Measurements from ENCODE around the gene TLR6. TPM values are rescaled to one million over a fixed set of nuclear protein-coding genes. Genes with fewer than 3 reads are reported as not detected.
"Not testable (repeated sequence)": the region's sequence is repeated elsewhere in the genome, so short reads cannot be mapped to it uniquely, and the experiment has no call there.

The TLR6 gene
- total RNA-seq, 1 donor from 2014 or later: 12.4 TPM

GRCh38 chr4:38779790-38780189 is 76.8 kb downstream of the TLR6 start:
- intact Hi-C loops (cut with DNase I): no loop called here
- Histone ChIP-seq H3K27ac (no peak overlapping the region), H3K9me3 (no peaks in the 10 kb centered on the region), H3K4me3 (no peak overlapping the region), H3K4me1 (no peaks in the 10 kb centered on the region), H3K36me3 (no peaks in the 10 kb centered on the region), H3K27me3 (ENCODE audit: low read depth) (no peaks in the 10 kb centered on the region)
- no peak for TF ChIP-seq CTCF (IDR thresholded peaks at IDR 0.05)
- ATAC-seq (no peak), DNase-seq (no peak)

- H3K4me3 ChIP-seq; H3K27ac ChIP-seq; H3K9me3 ChIP-seq; H3K27me3 ChIP-seq (ENCODE audit: low read depth); DNase-seq; intact Hi-C loops (cut with DNase I); H3K4me1 ChIP-seq; ATAC-seq; H3K36me3 ChIP-seq: not testable (repeated sequence)
Measured at GRCh38 chr4:38777925-38778324, 78.7 kb downstream of the TLR6 start.

GRCh38 chr4:38775326-38775725 is 81.3 kb downstream of the TLR6 start:
- DNase-seq: no peak
- intact Hi-C loops (cut with DNase I): no loop called here
- Histone ChIP-seq H3K4me1 (no peaks in the 10 kb centered on the region), H3K9me3 (no peaks in the 10 kb centered on the region), H3K27ac (no peak overlapping the region), H3K4me3 (no peak overlapping the region), H3K36me3 (no peaks in the 10 kb centered on the region), H3K27me3 (ENCODE audit: low read depth) (no peaks in the 10 kb centered on the region)
- ATAC-seq: no peak
- TF ChIP-seq CTCF (IDR thresholded peaks at IDR 0.05): no peak

- no peak for TF ChIP-seq CTCF (IDR thresholded peaks at IDR 0.05)
- no peaks in the 10 kb centered on the region for H3K36me3 ChIP-seq
- H3K4me3 ChIP-seq: no peak overlapping the region
- intact Hi-C loops (cut with DNase I): no loop called here
- H3K9me3 ChIP-seq: no peaks in the 10 kb centered on the region
- H3K27ac ChIP-seq: no peak overlapping the region
- H3K4me1 ChIP-seq: no peaks in the 10 kb centered on the region
- DNase-seq (no peak), ATAC-seq (no peak)
- no peaks in the 10 kb centered on the region for H3K27me3 ChIP-seq (ENCODE audit: low read depth)
Measured at GRCh38 chr4:38774181-38774955, 82.2 kb downstream of the TLR6 start.

Small RNA genes lying within 50 kb of the gene (microRNA-seq; reads per million reads assigned to microRNA genes)
- 595 reads per million, percentile 75 among the genes with 10 or more reads in this experiment for gene MIR574 (ENCODE audit: borderline number of aligned reads)

Other genes with a start within 250 kb of the TLR6 start
- gene KLF3, start 192.6 kb downstream of the TLR6 start, total RNA-seq: 58.0 TPM
- gene TLR10, start 73.8 kb downstream of the TLR6 start, total RNA-seq: 1.2 TPM
- 35.3 TPM for gene TLR1, start 52.0 kb downstream of the TLR6 start, total RNA-seq
- 41.6 TPM for gene FAM114A1, start 11.0 kb upstream of the TLR6 start, total RNA-seq
- 0.62 TPM for gene TMEM156, start 175.6 kb upstream of the TLR6 start, total RNA-seq
- 28.8 TPM for gene KLHL5, start 205.4 kb upstream of the TLR6 start, total RNA-seq